OCI-LY3 (cell line): ENCODE data around the gene KRT32.

Experiments used
- H2AFZ ChIP-seq: fragments of 200-600, 300-600 bp; shearing (Covaris generic); 2 replicates; pipeline ENCODE4 v1.6.0; 2014; ENCODE audit warnings: antibody characterized with exemption, low read depth, low read length
- H3K27ac ChIP-seq: fragments of 200-600, 300-600 bp; sonication (generic); 2 replicates; pipeline ENCODE4 v1.5.1; 2014; ENCODE audit warnings: mild to moderate bottlenecking, low read length, moderate library complexity, mixed read lengths
- H3K27me3 ChIP-seq: fragments of 200-600, 300-600 bp; sonication (generic); 2 replicates; pipeline ENCODE4 v1.6.1; 2014; ENCODE audit warnings: low read depth, low read length, mixed read lengths
- H3K36me3 ChIP-seq: fragments of 200-600, 300-600 bp; sonication (generic); replicated peaks from 2 replicates; pipeline ENCODE3; 2014; ENCODE audit warnings: low read depth, low read length, mixed read lengths
- H3K4me1 ChIP-seq: fragments of 300-600, 200-600 bp; sonication (generic); 2 replicates; pipeline ENCODE4 v1.6.1; 2014; ENCODE audit warnings: low read length, mixed read lengths
- H3K4me2 ChIP-seq: fragments of 200-600, 300-600 bp; sonication (generic); 2 replicates; pipeline ENCODE4 v1.6.1; 2014; ENCODE audit warnings: low read length, mixed read lengths
- H3K4me3 ChIP-seq: fragments of 300-600, 200-600 bp; sonication (generic); 2 replicates; pipeline ENCODE4 v1.5.1; 2014; ENCODE audit warnings: antibody characterized with exemption, mild to moderate bottlenecking, low read length, moderate library complexity
- H3K79me2 ChIP-seq: fragments of 300-600, 200-600 bp; shearing (Covaris generic); 2 replicates; pipeline ENCODE4 v1.6.1; 2014; ENCODE audit warnings: mild to moderate bottlenecking, low read length, mixed read lengths
- H3K9ac ChIP-seq: fragments of 300-600, 200-600 bp; shearing (Covaris generic); 2 replicates; pipeline ENCODE4 v1.6.0; 2014; ENCODE audit warnings: mild to moderate bottlenecking, low read length, moderate library complexity
- H3K9me3 ChIP-seq: fragments of 200-600, 300-600 bp; shearing (Covaris generic); 2 replicates; pipeline ENCODE4 v1.6.1; 2014; ENCODE audit warnings: low read length, mixed read lengths; ENCODE audit not compliant: insufficient read depth
- H4K20me1 ChIP-seq: fragments of 200-600, 300-600 bp; sonication (generic); 2 replicates; pipeline ENCODE4 v1.6.1; 2016; ENCODE audit warnings: low read length, mixed read lengths; ENCODE audit not compliant: insufficient read depth
- CTCF ChIP-seq: fragments of 200-600, 300-600 bp; sonication (generic); IDR thresholded peaks from 2 replicates; pipeline ENCODE4 v1.5.1; 2014; ENCODE audit warnings: antibody characterized with exemption, low read length, low read depth
- EZH2phosphoT487 ChIP-seq: fragments of 200-600 bp; shearing (Covaris generic); IDR thresholded peaks from 2 replicates; pipeline ENCODE4 v1.6.1; 2018; ENCODE audit warnings: antibody characterized with exemption, mixed run types, low read depth

The KRT32 gene

GRCh38 chr17:41492351-41492750 is 25.2 kb upstream of the KRT32 start:
- no peak for TF ChIP-seq CTCF
- no peak for TF ChIP-seq EZH2phosphoT487
- no peak overlapping the region for H3K4me2 ChIP-seq
- H3K9ac ChIP-seq: no peak overlapping the region

GRCh38 chr17:41491476-41491875 is 24.3 kb upstream of the KRT32 start:
- no peak for TF ChIP-seq EZH2phosphoT487
- TF ChIP-seq CTCF: no peak
- H3K9ac ChIP-seq: no peak overlapping the region
- no peaks in the 10 kb centered on the region for H3K9me3 ChIP-seq
- H3K79me2 ChIP-seq: no peaks in the 10 kb centered on the region
- no peaks in the 10 kb centered on the region for H3K27me3 ChIP-seq
- H3K4me2 ChIP-seq: no peak overlapping the region
- H3K4me3 ChIP-seq: no peak overlapping the region
- H2AFZ ChIP-seq: no peak overlapping the region
- H4K20me1 ChIP-seq: no peaks in the 10 kb centered on the region
- no peak overlapping the region for H3K27ac ChIP-seq
- no peaks in the 10 kb centered on the region for H3K36me3 ChIP-seq
- H3K4me1 ChIP-seq: peaks cover 10% of the 10 kb centered on the region

More at GRCh38 chr17:41492351-41492750, 25.2 kb upstream of the KRT32 start:
- Histone ChIP-seq H2AFZ (no peak overlapping the region), H3K79me2 (no peaks in the 10 kb centered on the region), H3K36me3 (no peaks in the 10 kb centered on the region), H3K27me3 (no peaks in the 10 kb centered on the region), H3K4me3 (no peak overlapping the region), H3K27ac (no peak overlapping the region), H3K4me1 (peaks cover 15% of the 10 kb centered on the region), H4K20me1 (no peaks in the 10 kb centered on the region), H3K9me3 (no peaks in the 10 kb centered on the region)

- H3K27me3 ChIP-seq: no peaks in the 10 kb centered on the region
- H3K4me2 ChIP-seq: peak overlapping the region; percentile 44
- no peak overlapping the region for H3K27ac ChIP-seq
- H2AFZ ChIP-seq: peak overlapping the region; percentile 72
- TF ChIP-seq CTCF (no peak), EZH2phosphoT487 (no peak)
- no peaks in the 10 kb centered on the region for H3K9me3 ChIP-seq
- no peaks in the 10 kb centered on the region for H3K36me3 ChIP-seq
- H3K9ac ChIP-seq: no peak overlapping the region
- no peaks in the 10 kb centered on the region for H3K79me2 ChIP-seq
- no peaks in the 10 kb centered on the region for H4K20me1 ChIP-seq
- peaks cover 10% of the 10 kb centered on the region for H3K4me1 ChIP-seq
- peak overlapping the region; percentile 5; the same call in 1 of the 2 replicates for H3K4me3 ChIP-seq
These were observed 23.1 kb upstream of the KRT32 start for GRCh38 chr17:41490000-41490990.

- peak within 1 kb of the TSS; percentile 44 for H3K4me2 ChIP-seq
- H3K27me3 ChIP-seq: no peaks in the 10 kb centered on the region
- TF ChIP-seq CTCF (no peak), EZH2phosphoT487 (no peak)
- H4K20me1 ChIP-seq: no peaks in the 10 kb centered on the region
- no peaks in the 10 kb centered on the region for H3K36me3 ChIP-seq
- peak within 1 kb of the TSS; percentile 72 for H2AFZ ChIP-seq
- H3K4me3 ChIP-seq: peak within 1 kb of the TSS; percentile 5; the same call in 1 of the 2 replicates
- no peaks in the 10 kb centered on the region for H3K9me3 ChIP-seq
- no peaks in the 10 kb centered on the region for H3K79me2 ChIP-seq
- peaks cover 10% of the 10 kb centered on the region for H3K4me1 ChIP-seq
- no peak within 1 kb of the TSS for H3K27ac ChIP-seq
- no peak within 1 kb of the TSS for H3K9ac ChIP-seq
These were observed 22.3 kb upstream of the KRT32 start, which contains the start of gene KRT36 for GRCh38 chr17:41489531-41489930. Gene KRT36 (minus strand): TSS chr17:41489910. CDS start chr17:41489864, 46 bp downstream.
